Liver (tissue), 9 donors: ENCODE data around the gene RFPL3. TPM values are rescaled to one million over a fixed set of nuclear protein-coding genes. Genes with fewer than 3 reads are reported as not detected.
"Not testable (repeated sequence)": the region's sequence is repeated elsewhere in the genome, so short reads cannot be mapped to it uniquely, and the experiment has no call there.

Source experiments
- DNase-seq: peaks from one replicate; pipeline ENCODE4 v3.0.0-alpha.2; 2017; ENCODE audit warnings: low spot score
- H3K27ac ChIP-seq, 2 donors: one replicate each; pipeline ENCODE4 v1.7.0; 2013; ENCODE audit warnings: inconsistent platforms in 2 of 2, low read length in 2 of 2, control low read depth in 1 of 2, low read depth in 1 of 2, mild to moderate bottlenecking in 1 of 2
- H3K27me3 ChIP-seq, 4 donors: one replicate each; pipeline versions ENCODE4 v1.6.1 to v1.7.0; 2013; ENCODE audit warnings: low read length in 3 of 4, inconsistent platforms in 1 of 4, mild to moderate bottlenecking in 1 of 4, moderate library complexity in 1 of 4; ENCODE audit not compliant: control insufficient read depth in 4 of 4, insufficient read depth in 4 of 4
- H3K36me3 ChIP-seq, 4 donors: one replicate each; pipeline versions ENCODE4 v1.6.1 to v1.7.0; 2013; ENCODE audit warnings: low read length in 3 of 4, mild to moderate bottlenecking in 3 of 4, low read depth in 1 of 4, moderate library complexity in 1 of 4; ENCODE audit not compliant: control insufficient read depth in 4 of 4, insufficient read depth in 3 of 4
- H3K4me1 ChIP-seq, 4 donors: one replicate each; pipeline versions ENCODE4 v1.6.1 to v1.7.0; 2013; ENCODE audit warnings: low read length in 3 of 4, mild to moderate bottlenecking in 3 of 4, moderate library complexity in 1 of 4; ENCODE audit not compliant: control insufficient read depth in 4 of 4, insufficient read depth in 4 of 4
- H3K4me3 ChIP-seq, 3 donors: one replicate each; pipeline versions ENCODE4 v1.6.1 to v1.7.0; 2013; ENCODE audit warnings: low read length in 3 of 3, control low read depth in 1 of 3, low read depth in 1 of 3, mild to moderate bottlenecking in 1 of 3
- H3K9ac ChIP-seq, 2 donors: one replicate each; pipeline ENCODE4 v1.7.0; 2013; ENCODE audit warnings: low read length in 2 of 2, mild to moderate bottlenecking in 2 of 2, moderate library complexity in 2 of 2, control low read depth in 1 of 2, low read depth in 1 of 2
- H3K9me3 ChIP-seq, 4 donors: one replicate each; pipeline versions ENCODE4 v1.6.1 to v1.7.0; 2013; ENCODE audit warnings: low read length in 3 of 4; ENCODE audit not compliant: control insufficient read depth in 4 of 4
- ATF3 ChIP-seq: IDR thresholded peaks from 2 replicates; pipeline ENCODE4 v1.6.1; 2016; ENCODE audit warnings: antibody characterized with exemption
- FOXA1 ChIP-seq: IDR thresholded peaks from 2 replicates; pipeline ENCODE4 v1.6.1; 2016; ENCODE audit warnings: antibody characterized with exemption
- RAD21 ChIP-seq, 2 donors: IDR thresholded peaks; 2 replicates each; pipeline ENCODE4 v1.6.1; 2016; ENCODE audit warnings: antibody characterized with exemption in 2 of 2, mild to moderate bottlenecking in 2 of 2
- REST ChIP-seq: IDR thresholded peaks from 2 replicates; pipeline ENCODE4 v1.6.1; 2016; ENCODE audit warnings: antibody characterized with exemption, mild to moderate bottlenecking
- WGBS: extraction: QIAGEN DNeasy Blood & Tissue Kit; methylation state at CpG from one replicate; pipeline ENCODE4 v1.1.7; 2013; 5-methylcytosine and 5-hydroxymethylcytosine counted together
- polyA plus RNA-seq, 2 donors: library from polyadenylated mRNA; stranded (reverse) in 1 of 2; unstranded in 1 of 2; fragments of 200-250 nt in 1 of 2; fragments of >200 nt in 1 of 2; fragmentation: Nextera tagmentation in 1 of 2; extraction: Ambion mirVana in 1 of 2; gene quantifications; one replicate each; pipeline versions ENCODE4 v1.2.1 to v1.2.3, GENCODE V29; 2013 to 2015
- total RNA-seq, 2 donors: library from RNA; depleted of rRNA; stranded (reverse); fragments of >200 nt; gene quantifications; one replicate each; pipeline ENCODE4 v1.2.3, GENCODE V29; 2014
- TF ChIP-seq, protein P1 (sequence below): fragments of 150-350 bp; IDR thresholded peaks from 2 replicates; pipeline ENCODE4 v1.5.1; 2017; ENCODE audit warnings: improper control_type of control experiment, low read depth, low read length; ENCODE audit not compliant: missing input control
- donor health status: healthy.
- donor health status: healthy.
- donor health status: healthy.
- donor health status: healthy.
- donor health status: healthy.

RFPL3 gene
- total and polyA plus RNA-seq, 4 donors: not detected

- H3K36me3 ChIP-seq: no peaks in the 10 kb centered on the region
- H3K9ac ChIP-seq: no peak overlapping the region
- H3K27me3 ChIP-seq: no peaks in the 10 kb centered on the region
- no peak for DNase-seq
- peak overlapping the region in 1 of 3 donors; percentile 9 for H3K4me3 ChIP-seq
- 88% methylated on average over 30 of the region's 30 CpGs for whole genome bisulfite sequencing
- H3K9me3 ChIP-seq: no peaks in the 10 kb centered on the region
- TF ChIP-seq ATF3 (no peak), FOXA1 (no peak)
- H3K4me1 ChIP-seq: no peaks in the 10 kb centered on the region
- H3K27ac ChIP-seq: no peak overlapping the region
These were observed 3.0 kb upstream of the RFPL3 start for GRCh38 chr22:32354360-32355351.

DNA sequence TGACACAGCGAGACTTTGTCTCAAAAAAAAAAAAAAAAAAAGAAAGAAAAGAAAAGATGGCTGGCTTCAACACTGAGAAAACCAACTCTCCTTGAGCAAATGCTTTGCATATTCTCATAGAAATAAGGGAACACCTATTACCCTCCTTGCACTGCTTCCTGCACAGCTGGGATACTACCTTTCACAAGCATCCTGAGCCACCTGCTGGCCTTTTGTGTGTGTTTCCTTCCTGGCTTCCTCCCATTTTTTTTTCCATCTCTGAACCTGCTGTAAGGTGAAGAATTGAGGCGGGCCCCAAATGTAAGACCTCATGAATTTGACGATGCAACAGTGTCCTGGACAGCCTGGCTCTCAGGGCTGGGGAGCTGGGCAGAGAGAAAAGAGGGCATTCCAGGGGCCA is 1.9 kb upstream of the RFPL3 start:
- H3K27me3 ChIP-seq: no peaks in the 10 kb centered on the region
- no peak for DNase-seq
- no peak overlapping the region for H3K27ac ChIP-seq
- H3K36me3 ChIP-seq: no peaks in the 10 kb centered on the region
- 83% methylated on average over 3 of the region's 3 CpGs for WGBS
- H3K4me3 ChIP-seq: no peak overlapping the region
- H3K9ac ChIP-seq: no peak overlapping the region
- TF ChIP-seq, protein P1, sequence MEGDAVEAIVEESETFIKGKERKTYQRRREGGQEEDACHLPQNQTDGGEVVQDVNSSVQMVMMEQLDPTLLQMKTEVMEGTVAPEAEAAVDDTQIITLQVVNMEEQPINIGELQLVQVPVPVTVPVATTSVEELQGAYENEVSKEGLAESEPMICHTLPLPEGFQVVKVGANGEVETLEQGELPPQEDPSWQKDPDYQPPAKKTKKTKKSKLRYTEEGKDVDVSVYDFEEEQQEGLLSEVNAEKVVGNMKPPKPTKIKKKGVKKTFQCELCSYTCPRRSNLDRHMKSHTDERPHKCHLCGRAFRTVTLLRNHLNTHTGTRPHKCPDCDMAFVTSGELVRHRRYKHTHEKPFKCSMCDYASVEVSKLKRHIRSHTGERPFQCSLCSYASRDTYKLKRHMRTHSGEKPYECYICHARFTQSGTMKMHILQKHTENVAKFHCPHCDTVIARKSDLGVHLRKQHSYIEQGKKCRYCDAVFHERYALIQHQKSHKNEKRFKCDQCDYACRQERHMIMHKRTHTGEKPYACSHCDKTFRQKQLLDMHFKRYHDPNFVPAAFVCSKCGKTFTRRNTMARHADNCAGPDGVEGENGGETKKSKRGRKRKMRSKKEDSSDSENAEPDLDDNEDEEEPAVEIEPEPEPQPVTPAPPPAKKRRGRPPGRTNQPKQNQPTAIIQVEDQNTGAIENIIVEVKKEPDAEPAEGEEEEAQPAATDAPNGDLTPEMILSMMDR: peak; percentile 17
- no peak for TF ChIP-seq REST
- peak in 1 of 2 donors; percentile 41 for TF ChIP-seq RAD21 (IDR thresholded peaks at IDR 0.05)
- H3K4me1 ChIP-seq: no peaks in the 10 kb centered on the region
- H3K9me3 ChIP-seq: no peaks in the 10 kb centered on the region

GRCh38 chr22:32360096-32360495 is 2.4 kb downstream of the RFPL3 start:
- H3K4me3 ChIP-seq, H3K36me3 ChIP-seq, H3K9me3 ChIP-seq, H3K9ac ChIP-seq, H3K27me3 ChIP-seq, H3K4me1 ChIP-seq, DNase-seq, H3K27ac ChIP-seq: not testable (repeated sequence)
- 77% methylated on average over 11 of the region's 11 CpGs for WGBS
